AG04449 (cell line): Measurements from ENCODE around the gene CRTAP.
A peak's percentile ranks its signal among the peaks of the same experiment; 100 is the strongest.
"Not testable (repeated sequence)": the region's sequence is repeated elsewhere in the genome, so short reads cannot be mapped to it uniquely, and the experiment has no call there.

Experiments used
- CTCF ChIA-PET: fragments of 350-600 bp; formaldehyde crosslinking; extraction: SDS; loops from one replicate; lab custom pipeline; 2021; ENCODE audit warnings: antibody characterized with exemption; lab: Yijun Ruan, JAX
- POLR2A ChIA-PET: fragments of 400-600, 350-600 bp; formaldehyde crosslinking; extraction: SDS; loops from one replicate; lab custom pipeline; 2020; ENCODE audit warnings: antibody characterized with exemption, inconsistent platforms; lab: Yijun Ruan, JAX
- DNase-seq: peaks from one replicate; pipeline ENCODE4 v3.0.0-alpha.2; 2010; ENCODE audit warnings: low read depth, low spot score
- H3K4me3 ChIP-seq: 2 replicates; pipeline ENCODE4 v1.5.1; 2011; ENCODE audit warnings: low read depth, mild to moderate bottlenecking, control low read depth, low read length
- CTCF ChIP-seq: IDR thresholded peaks from one replicate; pipeline ENCODE4 v1.5.1; 2011; ENCODE audit warnings: mild to moderate bottlenecking, moderate library complexity, low read length, control low read depth, inconsistent platforms; ENCODE audit not compliant: insufficient read depth; ENCODE audit errors: missing control alignments

The CRTAP gene

GRCh38 chr3:33074217-33075067 is 39.4 kb upstream of the CRTAP start:
- no peak for DNase-seq
- CTCF ChIA-PET, result interaction anchor here (0.6 to 8.5 kb wide), 39 partner anchors 8 to 712 kb away, joined by 3 to 122 read pairs (median 4); partner anchors contain the start of gene CRTAP
- no peak overlapping the region for H3K4me3 ChIP-seq
- POLR2A ChIA-PET, result interaction anchor here (0.6 kb wide), 1 partner anchor 11 kb away, joined by 3 read pairs; no protein-coding TSS in a partner anchor
- TF ChIP-seq CTCF, result peak; percentile 91

GRCh38 chr3:33075995-33076394 is 37.8 kb upstream of the CRTAP start:
- TF ChIP-seq CTCF, result no peak
- CTCF ChIA-PET, result interaction anchor here (2.0 to 8.5 kb wide), 9 partner anchors 8 to 297 kb away, joined by 9 to 122 read pairs (median 18); partner anchors contain the start of gene CRTAP
- no peak overlapping the region for H3K4me3 ChIP-seq
- POLR2A ChIA-PET, result no interaction called here
- DNase-seq, result no peak

- no peak for DNase-seq
- no peak overlapping the region for H3K4me3 ChIP-seq
- ChIA-PET CTCF (interaction anchor here (5.7 kb wide), 1 partner anchor 17 kb away, joined by 103 read pairs; no protein-coding TSS in a partner anchor), POLR2A (no interaction called here)
- TF ChIP-seq CTCF, result no peak
Observed at GRCh38 chr3:33076952-33077351, 36.9 kb upstream of the CRTAP start.

- no peak for TF ChIP-seq CTCF
Observed at GRCh38 chr3:33077976-33078375, 35.8 kb upstream of the CRTAP start.

GRCh38 chr3:33079813-33080212 is 34.0 kb upstream of the CRTAP start:
- CTCF ChIA-PET, DNase-seq, POLR2A ChIA-PET, H3K4me3 ChIP-seq: not testable (repeated sequence)

More at GRCh38 chr3:33077976-33078375, 35.8 kb upstream of the CRTAP start:
- no peak for DNase-seq
- POLR2A ChIA-PET, result no interaction called here
- CTCF ChIA-PET, result interaction anchor here (0.7 to 1.6 kb wide), 2 partner anchors 11 to 15 kb away, joined by 3 to 5 read pairs; no protein-coding TSS in a partner anchor
- no peak overlapping the region for H3K4me3 ChIP-seq

GRCh38 chr3:33081812-33082211 is 32.0 kb upstream of the CRTAP start:
- no peak for TF ChIP-seq CTCF
- POLR2A ChIA-PET, result no interaction called here
- DNase-seq, result no peak
- no peak overlapping the region for H3K4me3 ChIP-seq
- CTCF ChIA-PET, result interaction anchor here (1.1 to 5.5 kb wide), 2 partner anchors 8 to 14 kb away, joined by 3 to 84 read pairs; no protein-coding TSS in a partner anchor
